Caco-2 (cell line): ENCODE data around the gene ZNF789. TPM values are rescaled to one million over a fixed set of nuclear protein-coding genes. Genes with fewer than 3 reads are reported as not detected.

Source experiments
- BruUV-seq: library from RNA; stranded (reverse); fragments of 400-500 nt; replicated peaks from 2 replicates; lab custom pipeline; 2021; lab: Mats Ljungman, UMichigan
- CTCF ChIA-PET: fragments of 300-600 bp; sonication (Branson Sonifier 250); formaldehyde crosslinking; loops from one replicate; lab custom pipeline; 2022; ENCODE audit warnings: antibody characterized with exemption; lab: Charles Lee
- POLR2A ChIA-PET: fragments of 300-600 bp; sonication (Branson Sonifier 250); formaldehyde crosslinking; loops from one replicate; lab custom pipeline; 2022; ENCODE audit warnings: antibody characterized with exemption; lab: Charles Lee
- DNase-seq, 2 experiments: peaks; one replicate each; pipeline versions ENCODE4 v3.0.0 to v3.0.0-alpha.2; 2020 to 2022
- H3K27me3 ChIP-seq: replicated peaks from 2 replicates; pipeline ENCODE4 v1.6.0; 2011; ENCODE audit warnings: low read length; ENCODE audit not compliant: control insufficient read depth, insufficient read depth
- H3K36me3 ChIP-seq: 2 replicates; pipeline ENCODE4 v1.5.1; 2011; ENCODE audit warnings: low read length; ENCODE audit not compliant: control insufficient read depth, insufficient read depth
- H3K4me1 ChIP-seq: fragments of 250-450 bp; sonication (Bioruptor Pico); 2 replicates; pipeline ENCODE4 v1.5.1; 2020; ENCODE audit warnings: mild to moderate bottlenecking
- H3K4me3 ChIP-seq: 2 replicates; pipeline ENCODE4 v1.5.1; 2011; ENCODE audit warnings: low read depth, mild to moderate bottlenecking, control low read depth, low read length
- H3K9me3 ChIP-seq: fragments of 250-450 bp; sonication (Bioruptor Pico); 2 replicates; pipeline ENCODE4 v1.5.1; 2020; ENCODE audit warnings: mild to moderate bottlenecking, moderate library complexity
- H3K27ac Mint-ChIP-seq: one replicate; pipeline ENCODE4 v1.8.0; 2022; ENCODE audit warnings: mixed read lengths; ENCODE audit not compliant: unreplicated experiment
- H3K27me3 Mint-ChIP-seq: one replicate; pipeline ENCODE4 v1.8.0; 2022; ENCODE audit warnings: mixed read lengths; ENCODE audit not compliant: insufficient read depth, unreplicated experiment
- H3K36me3 Mint-ChIP-seq: one replicate; pipeline ENCODE4 v1.8.0; 2022; ENCODE audit warnings: mild to moderate bottlenecking, mixed read lengths; ENCODE audit not compliant: insufficient read depth, unreplicated experiment
- H3K4me1 Mint-ChIP-seq: one replicate; pipeline ENCODE4 v1.8.0; 2022; ENCODE audit warnings: low read depth, mixed read lengths; ENCODE audit not compliant: unreplicated experiment
- H3K4me3 Mint-ChIP-seq: one replicate; pipeline ENCODE4 v1.8.0; 2022; ENCODE audit warnings: mild to moderate bottlenecking, moderate library complexity, mixed read lengths; ENCODE audit not compliant: unreplicated experiment
- H3K9me3 Mint-ChIP-seq: one replicate; pipeline ENCODE4 v1.8.0; 2022; ENCODE audit warnings: mixed read lengths; ENCODE audit not compliant: unreplicated experiment
- CTCF ChIP-seq, 2 experiments: fragments of 200-600 bp in 1 of 2; IDR thresholded peaks; 1 replicate in 1 of 2; 2 replicates in 1 of 2; pipeline versions ENCODE4 v1.5.1 to v1.8.0; 2011 to 2022; ENCODE audit warnings: antibody characterized with exemption in 1 of 2, control low read depth in 1 of 2, inconsistent platforms in 1 of 2, low read depth in 1 of 2, low read length in 1 of 2, mild to moderate bottlenecking in 1 of 2, moderate library complexity in 1 of 2; ENCODE audit not compliant: insufficient read depth in 1 of 2, severe bottlenecking in 1 of 2, unreplicated experiment in 1 of 2
- intact Hi-C: fragments of 100-400 bp; cut with micrococcal nuclease; formaldehyde crosslinking; loops from one replicate; pipeline ENCODE4 v1.10.0; 2022; ENCODE audit not compliant: unreplicated experiment
- total RNA-seq: library from RNA; stranded (reverse); gene quantifications from 2 replicates; pipeline ENCODE4 v1.2.3, GENCODE V29; 2022

Gene ZNF789
- total RNA-seq, 1 experiment from 2014 or later, result 30.1 TPM

GRCh38 chr7:99465421-99465768, 7.3 kb upstream of the ZNF789 start:
- Histone ChIP-seq H3K4me1 (no peaks in the 10 kb centered on the region), H3K4me3 (peak overlapping the region; percentile 77), H3K36me3 (no peaks in the 10 kb centered on the region; the same call in none of the 2 replicates), H3K9me3 (no peaks in the 10 kb centered on the region), H3K27me3 (no peaks in the 10 kb centered on the region)
- ChIA-PET POLR2A (no interaction called here), CTCF (interaction anchor here (0.5 to 1.0 kb wide), 2 partner anchors 24 to 50 kb away, joined by 3 to 4 read pairs; no protein-coding TSS in a partner anchor)
- TF ChIP-seq CTCF (IDR thresholded peaks at IDR 0.05; ENCODE audit: insufficient read depth in 1 of 2, low read depth in 1 of 2, low read length in 1 of 2, severe bottlenecking in 1 of 2, unreplicated experiment in 1 of 2), result no peak
- intact Hi-C loops, result no loop called here
- H3K36me3 Mint-ChIP-seq, result peaks cover 53% of the 10 kb centered on the region
- no peak for DNase-seq
- peak overlapping the region; percentile 98 for H3K27ac Mint-ChIP-seq
- BruUV-seq, result TSS peak; percentile 60
- H3K4me3 Mint-ChIP-seq, result peak overlapping the region; percentile 90
- H3K27me3 Mint-ChIP-seq, result no peaks in the 10 kb centered on the region
- H3K4me1 Mint-ChIP-seq, result peaks cover 7% of the 10 kb centered on the region
- H3K9me3 Mint-ChIP-seq, result no peaks in the 10 kb centered on the region

- Histone ChIP-seq H3K9me3 (no peaks in the 10 kb centered on the region), H3K27me3 (no peaks in the 10 kb centered on the region), H3K36me3 (no peaks in the 10 kb centered on the region), H3K4me1 (no peaks in the 10 kb centered on the region), H3K4me3 (no peak overlapping the region)
- no peak overlapping the region for H3K27ac Mint-ChIP-seq
- DNase-seq, result no peak
- no TSS peak for BruUV-seq
- H3K9me3 Mint-ChIP-seq, result no peaks in the 10 kb centered on the region
- intact Hi-C loops, result no loop called here
- no peaks in the 10 kb centered on the region for H3K27me3 Mint-ChIP-seq
- POLR2A ChIA-PET, result no interaction called here
- H3K36me3 Mint-ChIP-seq, result peaks cover 41% of the 10 kb centered on the region
- no peak for TF ChIP-seq CTCF (IDR thresholded peaks at IDR 0.05; ENCODE audit: insufficient read depth in 1 of 2, low read depth in 1 of 2, low read length in 1 of 2, severe bottlenecking in 1 of 2, unreplicated experiment in 1 of 2)
- CTCF ChIA-PET, result no interaction called here
- H3K4me3 Mint-ChIP-seq, result no peak overlapping the region
- no peaks in the 10 kb centered on the region for H3K4me1 Mint-ChIP-seq
These were observed 4.3 kb upstream of the ZNF789 start for GRCh38 chr7:99468336-99468918.

- Mint-ChIP-seq H3K36me3 (peaks cover 38% of the 10 kb centered on the region), H3K4me3 (no peak overlapping the region), H3K9me3 (no peaks in the 10 kb centered on the region), H3K27ac (no peak overlapping the region), H3K27me3 (no peaks in the 10 kb centered on the region), H3K4me1 (no peaks in the 10 kb centered on the region)
- no peaks in the 10 kb centered on the region for H3K36me3 ChIP-seq
- H3K27me3 ChIP-seq, result no peaks in the 10 kb centered on the region
- ChIA-PET POLR2A (no interaction called here), CTCF (no interaction called here)
- H3K4me3 ChIP-seq, result no peak overlapping the region
- intact Hi-C loops, result no loop called here
- no peak for DNase-seq
- H3K9me3 ChIP-seq, result no peaks in the 10 kb centered on the region
- TF ChIP-seq CTCF (IDR thresholded peaks at IDR 0.05; ENCODE audit: insufficient read depth in 1 of 2, low read depth in 1 of 2, low read length in 1 of 2, severe bottlenecking in 1 of 2, unreplicated experiment in 1 of 2), result no peak
- no TSS peak for BruUV-seq
- no peaks in the 10 kb centered on the region for H3K4me1 ChIP-seq
These were observed 3.2 kb upstream of the ZNF789 start for GRCh38 chr7:99469381-99470065.
